ENCODE measurements around the gene MUCL3.

MUCL3 gene

DNA sequence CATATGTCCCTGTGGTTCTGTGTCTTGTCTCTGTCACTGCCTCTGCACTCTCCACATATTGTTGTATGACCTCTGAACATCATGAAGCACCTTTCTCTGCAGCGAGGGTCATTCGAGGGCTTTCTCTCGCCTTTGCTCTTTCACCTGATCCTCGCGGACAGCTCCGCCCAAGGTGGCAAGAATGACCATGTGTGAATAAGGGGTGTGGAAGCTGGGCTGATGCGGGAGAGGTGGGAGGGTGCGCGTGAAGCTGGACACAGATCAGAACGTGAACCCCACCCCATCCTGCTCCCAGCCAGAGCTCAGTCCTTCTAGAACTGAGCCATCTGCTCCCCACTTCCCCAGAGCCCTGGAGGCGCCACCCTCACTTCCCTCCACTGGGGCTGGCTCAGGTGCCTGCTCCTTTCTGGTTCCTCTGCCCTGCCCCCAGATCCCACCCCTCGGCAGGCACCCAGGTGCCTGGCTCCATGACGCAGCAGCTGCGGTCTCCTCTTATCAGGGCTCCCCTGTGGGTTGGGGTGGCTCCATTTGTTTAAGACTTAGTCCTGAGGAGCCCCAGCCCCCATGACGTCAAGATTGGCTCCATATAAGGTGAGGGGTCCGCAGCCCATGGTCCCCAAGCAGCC is at the start of gene MUCL3:
MUCL3 (plus strand) TSS at position 613 of the 626 bp plus-strand sequence. CDS start 27 bp downstream, outside the sequence.
- Histone ChIP-seq H3K9ac (ENCODE audit: low read length) (no peak within 1 kb of the TSS), H3K9me3 (ENCODE audit: control insufficient read depth, insufficient read depth, low read depth, low read length) (no peaks in the 10 kb centered on the region), H3K36me3 (ENCODE audit: control insufficient read depth, insufficient read depth, low read length) (no peaks in the 10 kb centered on the region), H3K4me3 (ENCODE audit: low read depth, low read length) (no peak within 1 kb of the TSS), H3K27ac (ENCODE audit: low read depth, low read length) (no peak within 1 kb of the TSS), H3K4me1 (ENCODE audit: control insufficient read depth, insufficient read depth, low read length) (peaks cover 33% of the 10 kb centered on the region), H3K27me3 (ENCODE audit: control insufficient read depth, insufficient read depth, low read length) (no peaks in the 10 kb centered on the region)

DNA sequence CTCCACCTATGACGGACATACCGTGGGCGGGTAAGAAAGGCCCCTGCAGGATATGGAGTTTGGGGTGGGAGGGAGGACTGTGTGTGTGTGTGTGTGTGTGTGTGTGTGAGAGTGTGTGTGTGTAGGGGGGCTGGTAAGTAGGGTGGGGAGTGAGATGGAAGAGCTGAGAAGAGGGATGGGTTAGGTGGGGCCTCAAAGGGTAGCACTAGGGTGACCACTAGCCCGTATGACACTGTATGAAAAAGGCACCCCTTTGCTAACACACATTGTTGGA is 49.4 kb upstream of the MUCL3 start:
- H3K4me3 ChIP-seq (ENCODE audit: low read depth, low read length), result no peak overlapping the region
- no peaks in the 10 kb centered on the region for H3K9me3 ChIP-seq (ENCODE audit: control insufficient read depth, insufficient read depth, low read depth, low read length)
- peaks cover 14% of the 10 kb centered on the region for H3K4me1 ChIP-seq (ENCODE audit: control insufficient read depth, insufficient read depth, low read length)
- peaks cover 81% of the 10 kb centered on the region for H3K36me3 ChIP-seq (ENCODE audit: control insufficient read depth, insufficient read depth, low read length)
- no peak overlapping the region for H3K27ac ChIP-seq (ENCODE audit: low read depth, low read length)
- H3K9ac ChIP-seq (ENCODE audit: low read length), result no peak overlapping the region
- H3K27me3 ChIP-seq (ENCODE audit: control insufficient read depth, insufficient read depth, low read length), result no peaks in the 10 kb centered on the region

- Histone ChIP-seq H3K27ac (ENCODE audit: low read depth, low read length) (no peak overlapping the region), H3K4me3 (ENCODE audit: low read depth, low read length) (no peak overlapping the region), H3K36me3 (ENCODE audit: control insufficient read depth, insufficient read depth, low read length) (peaks cover 87% of the 10 kb centered on the region), H3K27me3 (ENCODE audit: control insufficient read depth, insufficient read depth, low read length) (no peaks in the 10 kb centered on the region), H3K9me3 (ENCODE audit: control insufficient read depth, insufficient read depth, low read depth, low read length) (no peaks in the 10 kb centered on the region), H3K4me1 (ENCODE audit: control insufficient read depth, insufficient read depth, low read length) (peaks cover 8% of the 10 kb centered on the region), H3K9ac (ENCODE audit: low read length) (no peak overlapping the region)
Measured at GRCh38 chr6:30891816-30892538, 48.8 kb upstream of the MUCL3 start.

DNA sequence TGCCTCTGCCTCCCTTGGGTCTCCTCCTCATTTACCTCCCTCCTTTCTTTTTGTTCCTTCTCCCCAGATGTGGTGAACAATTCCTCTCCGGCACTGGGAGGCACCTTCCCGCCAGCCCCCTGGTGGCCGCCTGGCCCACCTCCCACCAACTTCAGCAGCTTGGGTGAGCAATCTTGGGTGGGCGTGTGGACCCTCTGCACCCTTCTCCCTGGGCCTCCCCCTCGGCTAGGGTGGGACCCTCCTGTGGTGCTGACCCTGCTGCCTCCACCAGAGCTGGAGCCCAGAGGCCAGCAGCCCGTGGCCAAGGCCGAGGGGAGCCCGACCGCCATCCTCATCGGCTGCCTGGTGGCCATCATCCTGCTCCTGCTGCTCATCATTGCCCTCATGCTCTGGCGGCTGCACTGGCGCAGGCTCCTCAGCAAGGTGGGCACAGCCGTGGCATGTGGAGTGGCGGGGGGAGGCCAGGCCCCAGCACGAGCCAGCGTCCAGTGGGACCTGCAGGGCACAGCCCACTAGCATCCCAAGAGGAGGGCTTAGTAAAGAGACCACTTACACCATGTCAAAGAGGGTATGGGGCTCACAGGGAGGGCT is 47.7 kb upstream of the MUCL3 start:
- Histone ChIP-seq H3K27me3 (ENCODE audit: control insufficient read depth, insufficient read depth, low read length) (no peaks in the 10 kb centered on the region), H3K27ac (ENCODE audit: low read depth, low read length) (no peak overlapping the region), H3K36me3 (ENCODE audit: control insufficient read depth, insufficient read depth, low read length) (peaks cover 97% of the 10 kb centered on the region), H3K4me1 (ENCODE audit: control insufficient read depth, insufficient read depth, low read length) (peaks cover 4% of the 10 kb centered on the region; the same call in 1 of the 2 replicates), H3K4me3 (ENCODE audit: low read depth, low read length) (no peak overlapping the region), H3K9ac (ENCODE audit: low read length) (no peak overlapping the region), H3K9me3 (ENCODE audit: control insufficient read depth, insufficient read depth, low read depth, low read length) (no peaks in the 10 kb centered on the region)

DNA sequence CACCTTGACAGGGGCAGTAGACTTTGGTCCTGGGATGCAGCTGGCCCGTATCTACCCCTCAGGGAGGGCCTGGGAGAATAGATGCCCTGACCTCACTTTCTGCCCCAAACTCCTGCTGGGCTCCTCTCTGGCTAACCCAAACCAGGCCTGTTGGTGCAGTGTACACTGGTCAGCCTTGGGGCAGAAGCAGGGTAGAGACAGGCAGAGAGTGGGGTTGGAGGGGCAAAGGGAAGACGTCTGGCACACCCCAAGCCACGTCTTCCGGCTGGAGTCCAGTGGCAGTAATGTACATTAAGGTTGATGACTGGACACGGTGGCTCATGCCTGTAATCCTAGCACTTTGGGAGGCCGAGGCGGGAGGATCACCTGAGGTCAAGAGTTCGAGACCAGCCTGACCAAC is 47.1 kb upstream of the MUCL3 start:
- H3K36me3 ChIP-seq (ENCODE audit: control insufficient read depth, insufficient read depth, low read length), result peaks cover 99% of the 10 kb centered on the region
- H3K9me3 ChIP-seq (ENCODE audit: control insufficient read depth, insufficient read depth, low read depth, low read length), result no peaks in the 10 kb centered on the region
- H3K9ac ChIP-seq (ENCODE audit: low read length), result no peak overlapping the region
- H3K4me3 ChIP-seq (ENCODE audit: low read depth, low read length), result no peak overlapping the region
- H3K4me1 ChIP-seq (ENCODE audit: control insufficient read depth, insufficient read depth, low read length), result no peaks in the 10 kb centered on the region; the same call in 1 of the 2 replicates
- H3K27me3 ChIP-seq (ENCODE audit: control insufficient read depth, insufficient read depth, low read length), result no peaks in the 10 kb centered on the region
- no peak overlapping the region for H3K27ac ChIP-seq (ENCODE audit: low read depth, low read length)

DNA sequence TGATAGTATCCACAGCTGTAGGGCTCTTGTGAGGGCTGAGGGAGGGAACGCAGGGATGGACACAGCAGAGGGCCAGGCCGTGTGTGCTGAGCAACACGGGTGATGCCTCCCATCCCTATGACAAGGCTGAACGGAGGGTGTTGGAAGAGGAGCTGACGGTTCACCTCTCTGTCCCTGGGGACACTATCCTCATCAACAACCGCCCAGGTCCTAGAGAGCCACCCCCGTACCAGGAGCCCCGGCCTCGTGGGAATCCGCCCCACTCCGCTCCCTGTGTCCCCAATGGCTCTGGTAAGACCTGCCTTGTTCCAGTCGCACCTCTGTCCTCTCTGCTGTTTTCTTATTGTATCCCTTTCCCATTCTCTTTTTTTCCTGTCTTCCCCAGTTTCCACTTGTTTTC is 46.4 kb upstream of the MUCL3 start:
- H3K4me3 ChIP-seq (ENCODE audit: low read depth, low read length), result no peak overlapping the region
- no peaks in the 10 kb centered on the region for H3K9me3 ChIP-seq (ENCODE audit: control insufficient read depth, insufficient read depth, low read depth, low read length)
- no peaks in the 10 kb centered on the region for H3K4me1 ChIP-seq (ENCODE audit: control insufficient read depth, insufficient read depth, low read length)
- peaks cover 99% of the 10 kb centered on the region for H3K36me3 ChIP-seq (ENCODE audit: control insufficient read depth, insufficient read depth, low read length)
- no peak overlapping the region for H3K27ac ChIP-seq (ENCODE audit: low read depth, low read length)
- no peak overlapping the region for H3K9ac ChIP-seq (ENCODE audit: low read length)
- H3K27me3 ChIP-seq (ENCODE audit: control insufficient read depth, insufficient read depth, low read length), result no peaks in the 10 kb centered on the region

- Histone ChIP-seq H3K4me1 (ENCODE audit: control insufficient read depth, insufficient read depth, low read length) (no peaks in the 10 kb centered on the region), H3K9ac (ENCODE audit: low read length) (no peak overlapping the region), H3K9me3 (ENCODE audit: control insufficient read depth, insufficient read depth, low read depth, low read length) (no peaks in the 10 kb centered on the region), H3K27ac (ENCODE audit: low read depth, low read length) (no peak overlapping the region), H3K36me3 (ENCODE audit: control insufficient read depth, insufficient read depth, low read length) (peaks cover 99% of the 10 kb centered on the region), H3K4me3 (ENCODE audit: low read depth, low read length) (no peak overlapping the region), H3K27me3 (ENCODE audit: control insufficient read depth, insufficient read depth, low read length) (no peaks in the 10 kb centered on the region)
Measured at GRCh38 chr6:30894935-30895334, 45.8 kb upstream of the MUCL3 start.

- Histone ChIP-seq H3K9ac (ENCODE audit: low read length) (no peak overlapping the region), H3K27me3 (ENCODE audit: control insufficient read depth, insufficient read depth, low read length) (no peaks in the 10 kb centered on the region), H3K36me3 (ENCODE audit: control insufficient read depth, insufficient read depth, low read length) (peaks cover 98% of the 10 kb centered on the region), H3K27ac (ENCODE audit: low read depth, low read length) (no peak overlapping the region), H3K4me1 (ENCODE audit: control insufficient read depth, insufficient read depth, low read length) (no peaks in the 10 kb centered on the region), H3K4me3 (ENCODE audit: low read depth, low read length) (no peak overlapping the region), H3K9me3 (ENCODE audit: control insufficient read depth, insufficient read depth, low read depth, low read length) (no peaks in the 10 kb centered on the region)
Measured at GRCh38 chr6:30895343-30895742, 45.4 kb upstream of the MUCL3 start.

DNA sequence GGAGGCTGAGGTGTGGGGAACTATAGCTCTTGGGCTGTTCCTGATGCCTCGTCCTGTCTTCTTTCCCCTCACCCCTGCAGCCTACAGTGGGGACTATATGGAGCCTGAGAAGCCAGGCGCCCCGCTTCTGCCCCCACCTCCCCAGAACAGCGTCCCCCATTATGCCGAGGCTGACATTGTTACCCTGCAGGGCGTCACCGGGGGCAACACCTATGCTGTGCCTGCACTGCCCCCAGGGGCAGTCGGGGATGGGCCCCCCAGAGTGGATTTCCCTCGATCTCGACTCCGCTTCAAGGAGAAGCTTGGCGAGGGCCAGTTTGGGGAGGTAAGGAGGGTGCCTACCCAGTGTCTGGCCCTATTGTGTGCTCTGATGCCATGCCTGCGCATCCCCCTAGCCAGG is 44.2 kb upstream of the MUCL3 start:
- H3K36me3 ChIP-seq (ENCODE audit: control insufficient read depth, insufficient read depth, low read length), result peaks cover 86% of the 10 kb centered on the region
- H3K4me1 ChIP-seq (ENCODE audit: control insufficient read depth, insufficient read depth, low read length), result no peaks in the 10 kb centered on the region
- H3K27me3 ChIP-seq (ENCODE audit: control insufficient read depth, insufficient read depth, low read length), result no peaks in the 10 kb centered on the region
- no peaks in the 10 kb centered on the region for H3K9me3 ChIP-seq (ENCODE audit: control insufficient read depth, insufficient read depth, low read depth, low read length)
- H3K4me3 ChIP-seq (ENCODE audit: low read depth, low read length), result no peak overlapping the region
- H3K27ac ChIP-seq (ENCODE audit: low read depth, low read length), result no peak overlapping the region
- H3K9ac ChIP-seq (ENCODE audit: low read length), result no peak overlapping the region

DNA sequence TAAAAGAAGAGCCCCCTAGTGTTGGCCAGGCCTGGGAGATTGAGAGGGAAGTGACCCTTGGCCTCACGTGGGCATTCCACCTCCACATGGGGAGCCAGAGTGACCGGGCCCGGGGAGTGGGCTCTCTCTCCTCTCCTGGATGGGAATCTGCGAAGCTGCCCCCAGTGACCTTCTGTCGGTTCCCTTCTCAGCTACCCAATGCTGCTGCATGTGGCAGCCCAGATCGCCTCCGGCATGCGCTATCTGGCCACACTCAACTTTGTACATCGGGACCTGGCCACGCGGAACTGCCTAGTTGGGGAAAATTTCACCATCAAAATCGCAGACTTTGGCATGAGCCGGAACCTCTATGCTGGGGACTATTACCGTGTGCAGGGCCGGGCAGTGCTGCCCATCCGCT is 42.9 kb upstream of the MUCL3 start:
- Histone ChIP-seq H3K9ac (ENCODE audit: low read length) (no peak overlapping the region), H3K4me1 (ENCODE audit: control insufficient read depth, insufficient read depth, low read length) (no peaks in the 10 kb centered on the region), H3K4me3 (ENCODE audit: low read depth, low read length) (no peak overlapping the region), H3K9me3 (ENCODE audit: control insufficient read depth, insufficient read depth, low read depth, low read length) (no peaks in the 10 kb centered on the region), H3K27ac (ENCODE audit: low read depth, low read length) (no peak overlapping the region), H3K36me3 (ENCODE audit: control insufficient read depth, insufficient read depth, low read length) (peaks cover 73% of the 10 kb centered on the region), H3K27me3 (ENCODE audit: control insufficient read depth, insufficient read depth, low read length) (no peaks in the 10 kb centered on the region)

- Histone ChIP-seq H3K36me3 (ENCODE audit: control insufficient read depth, insufficient read depth, low read length) (peaks cover 63% of the 10 kb centered on the region), H3K9ac (ENCODE audit: low read length) (no peak overlapping the region), H3K4me3 (ENCODE audit: low read depth, low read length) (no peak overlapping the region), H3K27ac (ENCODE audit: low read depth, low read length) (no peak overlapping the region), H3K4me1 (ENCODE audit: control insufficient read depth, insufficient read depth, low read length) (no peaks in the 10 kb centered on the region), H3K9me3 (ENCODE audit: control insufficient read depth, insufficient read depth, low read depth, low read length) (no peaks in the 10 kb centered on the region), H3K27me3 (ENCODE audit: control insufficient read depth, insufficient read depth, low read length) (no peaks in the 10 kb centered on the region)
Measured at GRCh38 chr6:30898750-30899360, 41.9 kb upstream of the MUCL3 start.

Data from HUES6 (cell line).